Right atrium auricular region (tissue), 2 donors: Measurements from ENCODE around the gene ZYG11A. TPM values are rescaled to one million over a fixed set of nuclear protein-coding genes. Genes with fewer than 3 reads are reported as not detected.

Source experiments
- DNase-seq: peaks from one replicate; pipeline ENCODE4 v3.0.0-alpha.2; 2019; ENCODE audit warnings: low spot score
- H3K27ac ChIP-seq, 2 donors: fragments of 200-600 bp; sonication (generic); 1 replicate in 1 of 2; 2 replicates in 1 of 2; pipeline ENCODE4 v1.5.1; 2016 to 2019
- H3K27me3 ChIP-seq, 2 donors: fragments of 200-600 bp; sonication (generic); one replicate each; pipeline versions ENCODE4 v1.5.1 to v1.6.0; 2017 to 2019
- H3K36me3 ChIP-seq: fragments of 200-600 bp; sonication (generic); one replicate; pipeline ENCODE4 v1.5.1; 2016
- H3K4me1 ChIP-seq, 2 donors: fragments of 200-600 bp; sonication (generic); one replicate each; pipeline versions ENCODE4 v1.5.1 to v1.6.0; 2017 to 2019
- H3K4me3 ChIP-seq, 2 donors: fragments of 200-600 bp; sonication (generic); 1 replicate in 1 of 2; 2 replicates in 1 of 2; pipeline ENCODE4 v1.5.1; 2017 to 2019; ENCODE audit warnings: mild to moderate bottlenecking in 1 of 2, moderate library complexity in 1 of 2
- H3K9me3 ChIP-seq, 2 donors: fragments of 200-600 bp; sonication (generic); one replicate each; pipeline ENCODE4 v1.5.1; 2019
- total RNA-seq, 2 donors: library from RNA; depleted of rRNA; stranded (reverse); fragments of >200 nt; gene quantifications; one replicate each; pipeline ENCODE4 v1.1.0, GENCODE V29; 2016
- TF ChIP-seq, protein P1 (sequence below), 2 donors: fragments of 200-600 bp; sonication (generic); IDR thresholded peaks; one replicate each; pipeline ENCODE4 v1.5.1; 2019; ENCODE audit warnings: antibody characterized with exemption in 2 of 2

Gene ZYG11A
- total RNA-seq, 2 donors from 2014 or later, result not detected

DNA sequence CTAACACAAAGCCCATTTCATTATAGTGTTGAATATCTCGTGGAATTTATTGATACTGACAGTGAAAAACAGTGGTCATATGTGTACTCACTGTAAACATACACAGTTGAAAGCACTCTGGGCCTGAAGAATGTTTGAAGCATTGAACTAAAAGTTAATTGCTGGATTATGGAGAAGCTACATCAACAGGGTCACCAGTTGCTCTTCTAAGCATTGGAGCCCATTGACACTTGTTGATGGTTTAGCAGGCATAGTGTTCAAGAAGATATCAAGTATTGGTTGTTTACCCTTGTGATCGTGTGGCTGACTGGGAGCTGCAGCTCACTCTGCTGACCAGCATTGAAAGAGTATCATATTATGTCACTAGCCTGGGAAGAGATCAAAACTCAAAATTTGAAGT, 10.3 kb downstream of the ZYG11A start:
- TF ChIP-seq, protein P1, sequence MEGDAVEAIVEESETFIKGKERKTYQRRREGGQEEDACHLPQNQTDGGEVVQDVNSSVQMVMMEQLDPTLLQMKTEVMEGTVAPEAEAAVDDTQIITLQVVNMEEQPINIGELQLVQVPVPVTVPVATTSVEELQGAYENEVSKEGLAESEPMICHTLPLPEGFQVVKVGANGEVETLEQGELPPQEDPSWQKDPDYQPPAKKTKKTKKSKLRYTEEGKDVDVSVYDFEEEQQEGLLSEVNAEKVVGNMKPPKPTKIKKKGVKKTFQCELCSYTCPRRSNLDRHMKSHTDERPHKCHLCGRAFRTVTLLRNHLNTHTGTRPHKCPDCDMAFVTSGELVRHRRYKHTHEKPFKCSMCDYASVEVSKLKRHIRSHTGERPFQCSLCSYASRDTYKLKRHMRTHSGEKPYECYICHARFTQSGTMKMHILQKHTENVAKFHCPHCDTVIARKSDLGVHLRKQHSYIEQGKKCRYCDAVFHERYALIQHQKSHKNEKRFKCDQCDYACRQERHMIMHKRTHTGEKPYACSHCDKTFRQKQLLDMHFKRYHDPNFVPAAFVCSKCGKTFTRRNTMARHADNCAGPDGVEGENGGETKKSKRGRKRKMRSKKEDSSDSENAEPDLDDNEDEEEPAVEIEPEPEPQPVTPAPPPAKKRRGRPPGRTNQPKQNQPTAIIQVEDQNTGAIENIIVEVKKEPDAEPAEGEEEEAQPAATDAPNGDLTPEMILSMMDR (IDR thresholded peaks at IDR 0.05), result no peak
- H3K36me3 ChIP-seq, result no peaks in the 10 kb centered on the region

DNA sequence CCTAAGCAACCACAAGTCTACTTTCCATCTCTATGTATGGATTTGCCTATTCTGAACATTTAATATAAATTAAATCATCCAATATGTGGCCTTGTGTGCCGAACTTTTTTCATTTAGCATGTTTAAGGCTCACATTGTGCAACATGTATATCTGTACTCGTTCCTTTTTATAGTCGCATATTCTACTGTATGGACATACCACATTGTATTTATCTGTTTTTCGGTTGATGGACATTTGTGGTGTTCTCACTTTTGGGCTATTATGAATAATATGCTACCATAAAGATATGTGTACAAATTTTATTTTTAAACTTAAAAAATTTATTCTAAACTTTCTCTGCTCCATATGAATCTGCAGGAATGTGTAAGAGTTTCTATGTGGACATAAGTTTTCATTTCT, 13.0 kb downstream of the ZYG11A start:
- DNase-seq, result no peak
- H3K27ac ChIP-seq, result no peak overlapping the region

More for the DNA sequence above, 10.3 kb downstream of the ZYG11A start:
- H3K9me3 ChIP-seq, result no peaks in the 10 kb centered on the region
- H3K27me3 ChIP-seq, result no peaks in the 10 kb centered on the region
- DNase-seq, result no peak
- no peak overlapping the region for H3K27ac ChIP-seq
- no peak overlapping the region for H3K4me3 ChIP-seq
- H3K4me1 ChIP-seq, result no peaks in the 10 kb centered on the region

DNA sequence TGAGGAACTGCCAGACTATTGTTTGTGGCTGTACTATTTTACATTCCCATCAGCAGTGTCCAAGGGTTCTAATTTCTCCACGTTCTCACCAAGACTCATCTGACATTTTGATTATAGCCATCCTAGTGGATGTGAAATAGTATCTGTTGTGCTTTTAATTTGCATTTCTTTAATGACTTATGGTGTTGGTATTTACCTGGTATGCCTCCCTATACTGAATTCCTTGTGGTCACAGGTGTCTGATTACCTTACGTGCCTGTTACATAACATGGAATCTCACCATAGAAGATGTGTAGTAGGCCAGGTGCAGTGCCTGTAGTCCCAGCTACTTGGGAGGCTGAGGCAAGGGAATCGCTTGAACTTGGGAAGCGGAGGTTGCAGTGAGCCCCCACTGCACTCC, 13.5 kb downstream of the ZYG11A start:
- DNase-seq, result no peak
- H3K27me3 ChIP-seq, result no peaks in the 10 kb centered on the region
- H3K36me3 ChIP-seq, result no peaks in the 10 kb centered on the region
- H3K4me1 ChIP-seq, result no peaks in the 10 kb centered on the region
- TF ChIP-seq, protein P1 (IDR thresholded peaks at IDR 0.05), result no peak
- no peak overlapping the region for H3K4me3 ChIP-seq
- no peaks in the 10 kb centered on the region for H3K9me3 ChIP-seq
- H3K27ac ChIP-seq, result no peak overlapping the region

More for the DNA sequence above, 13.0 kb downstream of the ZYG11A start:
- Histone ChIP-seq H3K27me3 (no peaks in the 10 kb centered on the region), H3K36me3 (no peaks in the 10 kb centered on the region), H3K4me3 (no peak overlapping the region), H3K4me1 (no peaks in the 10 kb centered on the region), H3K9me3 (no peaks in the 10 kb centered on the region)
- TF ChIP-seq, protein P1 (IDR thresholded peaks at IDR 0.05), result no peak

DNA sequence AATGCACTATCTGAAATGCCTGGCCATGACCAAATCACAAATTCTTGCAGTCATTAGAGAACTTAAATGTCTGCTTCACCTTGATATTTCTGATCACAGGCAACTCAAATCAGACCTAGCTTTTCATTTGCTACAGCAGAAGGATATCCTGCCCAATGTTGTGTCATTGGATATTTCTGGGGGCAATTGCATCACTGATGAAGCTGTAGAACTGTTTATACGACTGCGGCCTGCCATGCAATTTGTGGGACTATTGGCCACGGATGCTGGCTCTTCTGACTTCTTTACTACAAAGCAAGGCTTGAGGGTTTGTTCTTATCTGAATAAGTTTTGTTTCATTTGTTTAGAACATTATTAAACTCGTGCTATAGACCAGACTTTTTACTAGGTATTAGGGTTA, 14.9 kb downstream of the ZYG11A start:
- no peaks in the 10 kb centered on the region for H3K36me3 ChIP-seq
- TF ChIP-seq, protein P1 (IDR thresholded peaks at IDR 0.05), result no peak
- H3K9me3 ChIP-seq, result no peaks in the 10 kb centered on the region
- H3K4me3 ChIP-seq, result no peak overlapping the region
- H3K27me3 ChIP-seq, result no peaks in the 10 kb centered on the region
- DNase-seq, result no peak
- H3K4me1 ChIP-seq, result no peaks in the 10 kb centered on the region
- H3K27ac ChIP-seq, result no peak overlapping the region

DNA sequence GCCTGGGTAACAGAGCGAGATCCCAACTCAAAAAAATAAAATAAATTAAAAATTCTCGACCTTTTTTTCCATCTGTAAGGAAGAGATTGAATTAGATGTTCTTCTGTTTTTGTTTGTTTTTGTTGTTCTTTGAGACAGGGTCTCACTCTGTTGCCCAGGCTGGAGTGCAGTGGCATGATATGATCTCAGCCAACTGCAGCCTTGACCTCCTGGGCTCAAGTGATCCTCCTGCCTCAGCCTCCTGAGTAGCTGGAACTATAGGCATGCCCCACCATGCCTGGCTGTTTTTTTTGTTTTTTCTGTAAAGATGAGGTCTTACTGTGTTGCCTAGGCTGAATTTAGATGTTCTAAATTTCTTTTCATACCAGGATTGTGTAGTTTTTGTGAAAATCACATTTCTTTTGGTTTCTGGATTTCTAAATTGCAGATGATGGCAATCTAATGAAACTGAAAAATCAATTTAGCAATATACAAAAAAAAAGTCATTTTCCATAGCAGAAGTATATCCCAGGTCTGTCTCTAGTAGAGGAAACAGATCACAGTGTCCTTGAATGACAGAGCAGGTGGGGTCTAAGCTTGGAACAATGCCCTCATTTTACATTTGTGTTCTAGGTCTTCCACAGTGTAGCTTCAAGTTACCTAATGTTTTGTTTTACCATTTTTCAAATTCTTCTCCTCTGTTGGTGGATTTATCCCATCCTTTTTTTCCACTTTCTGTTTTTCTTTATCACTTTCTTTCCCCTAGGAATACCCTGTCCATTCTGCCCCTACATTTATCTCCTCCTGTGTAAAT, 20.3 kb downstream of the ZYG11A start:
- Histone ChIP-seq H3K27me3 (no peaks in the 10 kb centered on the region), H3K4me1 (no peaks in the 10 kb centered on the region), H3K9me3 (no peaks in the 10 kb centered on the region), H3K4me3 (no peak overlapping the region), H3K27ac (no peak overlapping the region), H3K36me3 (no peaks in the 10 kb centered on the region)
- TF ChIP-seq, protein P1 (IDR thresholded peaks at IDR 0.05), result no peak
- DNase-seq, result no peak
